Measurements from ENCODE around the gene ABHD16A. TPM values are rescaled to one million over a fixed set of nuclear protein-coding genes. Genes with fewer than 3 reads are reported as not detected.

Gene ABHD16A
- polyA plus RNA-seq, 2 of the 4 experiments (the other 2 are of a cell fraction) = 16.6 to 22.3 TPM

DNA sequence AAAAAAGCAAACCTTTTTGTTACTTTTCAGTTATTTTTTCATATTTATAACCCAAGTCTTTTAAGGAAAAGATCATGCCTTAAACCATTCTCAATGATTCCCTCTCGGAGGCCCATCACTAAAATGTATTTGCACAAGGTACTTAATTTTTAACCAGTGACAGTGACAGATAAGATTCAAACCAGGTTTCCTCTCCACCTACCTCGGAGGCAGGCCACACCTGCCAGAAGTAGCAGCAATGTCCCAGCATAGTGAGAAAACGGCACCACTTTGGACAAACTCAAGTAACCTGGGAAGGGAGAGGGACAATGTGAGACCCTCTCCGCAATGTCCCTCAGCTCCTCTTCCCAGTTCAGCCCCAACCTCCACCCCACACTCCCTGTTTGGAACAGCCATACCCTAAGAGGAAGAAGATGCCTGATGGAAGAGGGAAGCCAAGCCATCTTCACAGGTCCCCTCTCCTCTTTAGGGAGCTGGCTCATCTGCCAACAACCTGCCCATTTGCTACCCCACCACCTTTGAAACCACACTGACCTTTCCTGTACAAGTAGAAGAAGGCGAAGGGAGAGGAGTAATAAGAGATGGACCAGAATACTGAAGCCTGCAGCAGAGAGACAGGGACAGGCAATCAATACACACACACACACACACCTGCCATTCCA, 2.3 kb downstream of the ABHD16A start:
- POLR2A ChIA-PET = no interaction called here

DNA sequence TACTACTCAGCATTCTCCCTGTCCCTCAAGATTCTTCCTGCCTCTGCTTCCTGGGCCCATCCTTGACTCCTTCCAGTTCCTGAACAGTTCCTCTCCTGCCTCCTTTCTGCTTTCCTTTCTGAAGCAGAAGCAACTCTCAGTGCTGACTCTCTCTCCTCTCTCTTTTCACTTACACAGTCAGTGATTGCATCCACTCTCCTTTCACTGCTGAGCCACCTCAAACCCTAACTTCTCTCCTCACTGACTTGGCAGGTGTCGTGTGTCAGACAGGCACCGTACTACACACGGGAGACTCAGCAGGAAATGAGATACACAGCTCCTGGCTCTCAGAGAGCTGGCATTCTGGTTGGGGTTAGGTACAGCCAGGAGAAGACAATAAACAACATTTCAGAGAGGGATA, 5.6 kb downstream of the ABHD16A start:
- DNase-seq (ENCODE audit: low read depth in 1 of 2, low spot score in 1 of 2) (no peak), ATAC-seq (no peak), FAIRE-seq (no peak)
- TF ChIP-seq HEYL (CRISPR knock-in tag; IDR thresholded peaks at IDR 0.05) (no peak), POLR2A (IDR thresholded peaks at IDR 0.05; ENCODE audit: low read length) (no peak), FOSL2 (IDR thresholded peaks at IDR 0.05) (no peak), FOSL2 (CRISPR knock-in tag; IDR thresholded peaks at IDR 0.05) (no peak), NPAS2 (CRISPR knock-in tag; IDR thresholded peaks at IDR 0.05; ENCODE audit: borderline replicate concordance) (no peak)
- TF ChIP-seq, protein P1, sequence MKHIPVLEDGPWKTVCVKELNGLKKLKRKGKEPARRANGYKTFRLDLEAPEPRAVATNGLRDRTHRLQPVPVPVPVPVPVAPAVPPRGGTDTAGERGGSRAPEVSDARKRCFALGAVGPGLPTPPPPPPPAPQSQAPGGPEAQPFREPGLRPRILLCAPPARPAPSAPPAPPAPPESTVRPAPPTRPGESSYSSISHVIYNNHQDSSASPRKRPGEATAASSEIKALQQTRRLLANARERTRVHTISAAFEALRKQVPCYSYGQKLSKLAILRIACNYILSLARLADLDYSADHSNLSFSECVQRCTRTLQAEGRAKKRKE (CRISPR knock-in tag; IDR thresholded peaks at IDR 0.05; ENCODE audit: low read depth) = no peak
- Histone ChIP-seq H3K4me1 (peaks cover 13% of the 10 kb centered on the region; the same call in 2 of the 3 replicates), H3K4me3 (no peak overlapping the region), H3K4me2 (no peak overlapping the region), H3K9me3 (no peaks in the 10 kb centered on the region), H3K27ac (no peak overlapping the region)
- 63% methylated on average over 3 of the region's 3 CpGs for WGBS (ENCODE audit: missing lambda C conversion rate)
- ChIA-PET CTCF (interaction anchor here (1.4 kb wide), 1 partner anchor 93 kb away, joined by 3 read pairs; no protein-coding TSS in a partner anchor), POLR2A (no interaction called here)

More for the DNA sequence above, 2.3 kb downstream of the ABHD16A start:
- Histone ChIP-seq H3K4me2 (no peak overlapping the region), H3K27ac (no peak overlapping the region), H3K9me3 (no peaks in the 10 kb centered on the region), H3K4me3 (no peak overlapping the region), H3K4me1 (peaks cover 13% of the 10 kb centered on the region; the same call in 2 of the 3 replicates)
- CTCF ChIA-PET = no interaction called here
- DNase-seq (ENCODE audit: low read depth in 1 of 2, low spot score in 1 of 2) = no peak
- no peak for ATAC-seq
- no peak for FAIRE-seq
- TF ChIP-seq HEYL (CRISPR knock-in tag; IDR thresholded peaks at IDR 0.05) (no peak), EHF (CRISPR knock-in tag; IDR thresholded peaks at IDR 0.05) (no peak), RNF2 (IDR thresholded peaks at IDR 0.05; ENCODE audit: borderline replicate concordance, low read depth) (no peak), ZSCAN20 (CRISPR knock-in tag; IDR thresholded peaks at IDR 0.05) (no peak), CHD4 (IDR thresholded peaks at IDR 0.05; ENCODE audit: borderline replicate concordance) (no peak), MAFK (IDR thresholded peaks at IDR 0.05; ENCODE audit: partially characterized antibody) (no peak), NR3C1 (IDR thresholded peaks at IDR 0.05) (no peak), RAD21 (conservative IDR thresholded peaks at IDR 0.05 in 1 of 2, IDR thresholded peaks at IDR 0.05 in 1 of 2) (no peak), RARB (CRISPR knock-in tag; IDR thresholded peaks at IDR 0.05) (no peak), JUNB (IDR thresholded peaks at IDR 0.05) (no peak), CBX8 (IDR thresholded peaks at IDR 0.05) (no peak), NPAS2 (CRISPR knock-in tag; IDR thresholded peaks at IDR 0.05; ENCODE audit: borderline replicate concordance) (no peak)
- TF ChIP-seq, protein P2, sequence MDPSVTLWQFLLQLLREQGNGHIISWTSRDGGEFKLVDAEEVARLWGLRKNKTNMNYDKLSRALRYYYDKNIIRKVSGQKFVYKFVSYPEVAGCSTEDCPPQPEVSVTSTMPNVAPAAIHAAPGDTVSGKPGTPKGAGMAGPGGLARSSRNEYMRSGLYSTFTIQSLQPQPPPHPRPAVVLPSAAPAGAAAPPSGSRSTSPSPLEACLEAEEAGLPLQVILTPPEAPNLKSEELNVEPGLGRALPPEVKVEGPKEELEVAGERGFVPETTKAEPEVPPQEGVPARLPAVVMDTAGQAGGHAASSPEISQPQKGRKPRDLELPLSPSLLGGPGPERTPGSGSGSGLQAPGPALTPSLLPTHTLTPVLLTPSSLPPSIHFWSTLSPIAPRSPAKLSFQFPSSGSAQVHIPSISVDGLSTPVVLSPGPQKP (IDR thresholded peaks at IDR 0.05; ENCODE audit: low read depth, low read length) = no peak
- TF ChIP-seq, protein P3, sequence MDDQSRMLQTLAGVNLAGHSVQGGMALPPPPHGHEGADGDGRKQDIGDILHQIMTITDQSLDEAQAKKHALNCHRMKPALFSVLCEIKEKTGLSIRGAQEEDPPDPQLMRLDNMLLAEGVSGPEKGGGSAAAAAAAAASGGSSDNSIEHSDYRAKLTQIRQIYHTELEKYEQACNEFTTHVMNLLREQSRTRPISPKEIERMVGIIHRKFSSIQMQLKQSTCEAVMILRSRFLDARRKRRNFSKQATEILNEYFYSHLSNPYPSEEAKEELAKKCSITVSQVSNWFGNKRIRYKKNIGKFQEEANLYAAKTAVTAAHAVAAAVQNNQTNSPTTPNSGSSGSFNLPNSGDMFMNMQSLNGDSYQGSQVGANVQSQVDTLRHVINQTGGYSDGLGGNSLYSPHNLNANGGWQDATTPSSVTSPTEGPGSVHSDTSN (IDR thresholded peaks at IDR 0.05) = no peak
- TF ChIP-seq, protein P4, sequence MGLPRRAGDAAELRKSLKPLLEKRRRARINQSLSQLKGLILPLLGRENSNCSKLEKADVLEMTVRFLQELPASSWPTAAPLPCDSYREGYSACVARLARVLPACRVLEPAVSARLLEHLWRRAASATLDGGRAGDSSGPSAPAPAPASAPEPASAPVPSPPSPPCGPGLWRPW (IDR thresholded peaks at IDR 0.05) = no peak
- TF ChIP-seq, protein P5, sequence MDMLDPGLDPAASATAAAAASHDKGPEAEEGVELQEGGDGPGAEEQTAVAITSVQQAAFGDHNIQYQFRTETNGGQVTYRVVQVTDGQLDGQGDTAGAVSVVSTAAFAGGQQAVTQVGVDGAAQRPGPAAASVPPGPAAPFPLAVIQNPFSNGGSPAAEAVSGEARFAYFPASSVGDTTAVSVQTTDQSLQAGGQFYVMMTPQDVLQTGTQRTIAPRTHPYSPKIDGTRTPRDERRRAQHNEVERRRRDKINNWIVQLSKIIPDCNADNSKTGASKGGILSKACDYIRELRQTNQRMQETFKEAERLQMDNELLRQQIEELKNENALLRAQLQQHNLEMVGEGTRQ (IDR thresholded peaks at IDR 0.05) = no peak
- WGBS (ENCODE audit: missing lambda C conversion rate) = 72% methylated on average over 5 of the region's 5 CpGs

Data from A549 (cell line).